Glutamatergic neuron (in vitro differentiated cells): ENCODE data around the gene COQ4. TPM values are rescaled to one million over a fixed set of nuclear protein-coding genes. Genes with fewer than 3 reads are reported as not detected.

Experiments used
- DNase-seq: peaks from one replicate; pipeline ENCODE4 v3.0.0; 2022
- H3K27ac Mint-ChIP-seq: one replicate; pipeline ENCODE4 v1.8.0; 2020; ENCODE audit warnings: mild to moderate bottlenecking, mixed read lengths, inconsistent platforms; ENCODE audit not compliant: unreplicated experiment
- H3K27me3 Mint-ChIP-seq: one replicate; pipeline ENCODE4 v1.8.0; 2020; ENCODE audit warnings: mild to moderate bottlenecking, moderate library complexity, mixed read lengths, inconsistent platforms; ENCODE audit not compliant: unreplicated experiment
- H3K36me3 Mint-ChIP-seq: one replicate; pipeline ENCODE4 v1.8.0; 2020; ENCODE audit warnings: mild to moderate bottlenecking, mixed read lengths, inconsistent platforms; ENCODE audit not compliant: unreplicated experiment
- H3K4me1 Mint-ChIP-seq: one replicate; pipeline ENCODE4 v1.8.0; 2020; ENCODE audit warnings: mild to moderate bottlenecking, low read depth, mixed read lengths, inconsistent platforms; ENCODE audit not compliant: unreplicated experiment
- H3K4me3 Mint-ChIP-seq: one replicate; pipeline ENCODE4 v1.8.0; 2020; ENCODE audit warnings: mild to moderate bottlenecking, mixed read lengths, inconsistent platforms; ENCODE audit not compliant: unreplicated experiment
- H3K9me3 Mint-ChIP-seq: one replicate; pipeline ENCODE4 v1.8.0; 2020; ENCODE audit warnings: mild to moderate bottlenecking, moderate library complexity, mixed read lengths, inconsistent platforms; ENCODE audit not compliant: unreplicated experiment
- total RNA-seq: library from RNA; stranded (reverse); fragmentation: NEBNext Ultra II Directional; extraction: Animal tissue kit (Norgen Biotek cat#: 25700); gene quantifications from one replicate; pipeline ENCODE4 v1.2.1, GENCODE V29; 2021; ENCODE audit not compliant: unreplicated experiment
- TF ChIP-seq, protein P1 (sequence below): fragments of 200-600 bp; sonication (generic); IDR thresholded peaks from one replicate; pipeline ENCODE4 v1.5.0; 2021; ENCODE audit not compliant: partially characterized antibody, unreplicated experiment

The COQ4 gene
- total RNA-seq, 1 donor from 2014 or later, result 35.8 TPM

GRCh38 chr9:128323791-128324190 lies 1.2 kb downstream of the COQ4 start:
- H3K4me1 Mint-ChIP-seq, result no peaks in the 10 kb centered on the region
- no peaks in the 10 kb centered on the region for H3K36me3 Mint-ChIP-seq
- H3K9me3 Mint-ChIP-seq, result peaks cover 10% of the 10 kb centered on the region
- no peak overlapping the region for H3K27ac Mint-ChIP-seq
- H3K4me3 Mint-ChIP-seq, result peak overlapping the region; percentile 52
- no peak for DNase-seq
- H3K27me3 Mint-ChIP-seq, result peaks cover 3% of the 10 kb centered on the region
- TF ChIP-seq, protein P1, sequence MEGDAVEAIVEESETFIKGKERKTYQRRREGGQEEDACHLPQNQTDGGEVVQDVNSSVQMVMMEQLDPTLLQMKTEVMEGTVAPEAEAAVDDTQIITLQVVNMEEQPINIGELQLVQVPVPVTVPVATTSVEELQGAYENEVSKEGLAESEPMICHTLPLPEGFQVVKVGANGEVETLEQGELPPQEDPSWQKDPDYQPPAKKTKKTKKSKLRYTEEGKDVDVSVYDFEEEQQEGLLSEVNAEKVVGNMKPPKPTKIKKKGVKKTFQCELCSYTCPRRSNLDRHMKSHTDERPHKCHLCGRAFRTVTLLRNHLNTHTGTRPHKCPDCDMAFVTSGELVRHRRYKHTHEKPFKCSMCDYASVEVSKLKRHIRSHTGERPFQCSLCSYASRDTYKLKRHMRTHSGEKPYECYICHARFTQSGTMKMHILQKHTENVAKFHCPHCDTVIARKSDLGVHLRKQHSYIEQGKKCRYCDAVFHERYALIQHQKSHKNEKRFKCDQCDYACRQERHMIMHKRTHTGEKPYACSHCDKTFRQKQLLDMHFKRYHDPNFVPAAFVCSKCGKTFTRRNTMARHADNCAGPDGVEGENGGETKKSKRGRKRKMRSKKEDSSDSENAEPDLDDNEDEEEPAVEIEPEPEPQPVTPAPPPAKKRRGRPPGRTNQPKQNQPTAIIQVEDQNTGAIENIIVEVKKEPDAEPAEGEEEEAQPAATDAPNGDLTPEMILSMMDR, result no peak

GRCh38 chr9:128324401-128324800 lies 1.8 kb downstream of the COQ4 start:
- H3K27me3 Mint-ChIP-seq, result peaks cover 3% of the 10 kb centered on the region
- H3K4me1 Mint-ChIP-seq, result no peaks in the 10 kb centered on the region
- H3K27ac Mint-ChIP-seq, result no peak overlapping the region
- H3K9me3 Mint-ChIP-seq, result peaks cover 10% of the 10 kb centered on the region
- peak overlapping the region; percentile 25 for H3K4me3 Mint-ChIP-seq
- no peak for DNase-seq
- H3K36me3 Mint-ChIP-seq, result no peaks in the 10 kb centered on the region
- TF ChIP-seq, protein P1, result no peak

DNA sequence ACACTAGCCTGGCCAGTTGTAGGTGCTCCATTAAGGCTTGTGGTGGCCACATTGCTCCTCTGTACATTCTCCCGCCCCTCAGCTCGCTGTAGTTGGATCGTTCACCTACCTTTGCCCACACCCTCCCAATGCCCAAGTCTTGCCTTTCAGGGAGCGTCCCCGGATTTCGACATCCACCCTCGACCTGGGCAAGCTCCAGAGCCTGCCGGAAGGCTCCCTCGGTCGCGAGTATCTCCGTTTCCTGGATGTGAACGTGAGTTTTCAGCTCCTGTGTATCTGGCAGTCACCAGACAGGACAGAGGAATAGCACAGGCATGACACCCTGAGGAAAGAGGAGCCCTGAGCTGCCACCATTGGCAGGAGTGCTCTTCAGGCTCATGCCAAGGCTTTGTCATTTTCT lies 3.0 kb downstream of the COQ4 start:
- peaks cover 10% of the 10 kb centered on the region for H3K9me3 Mint-ChIP-seq
- TF ChIP-seq, protein P1, result no peak
- no peak for DNase-seq
- no peaks in the 10 kb centered on the region for H3K4me1 Mint-ChIP-seq
- no peaks in the 10 kb centered on the region for H3K36me3 Mint-ChIP-seq
- H3K27ac Mint-ChIP-seq, result no peak overlapping the region
- peaks cover 3% of the 10 kb centered on the region for H3K27me3 Mint-ChIP-seq
- H3K4me3 Mint-ChIP-seq, result no peak overlapping the region

- Mint-ChIP-seq H3K4me3 (no peak overlapping the region), H3K9me3 (peaks cover 2% of the 10 kb centered on the region), H3K36me3 (no peaks in the 10 kb centered on the region), H3K27ac (no peak overlapping the region), H3K4me1 (no peaks in the 10 kb centered on the region), H3K27me3 (peaks cover 2% of the 10 kb centered on the region)
- DNase-seq, result no peak
- TF ChIP-seq, protein P1, result no peak
Measured at GRCh38 chr9:128333451-128333869, 10.8 kb downstream of the COQ4 start.

DNA sequence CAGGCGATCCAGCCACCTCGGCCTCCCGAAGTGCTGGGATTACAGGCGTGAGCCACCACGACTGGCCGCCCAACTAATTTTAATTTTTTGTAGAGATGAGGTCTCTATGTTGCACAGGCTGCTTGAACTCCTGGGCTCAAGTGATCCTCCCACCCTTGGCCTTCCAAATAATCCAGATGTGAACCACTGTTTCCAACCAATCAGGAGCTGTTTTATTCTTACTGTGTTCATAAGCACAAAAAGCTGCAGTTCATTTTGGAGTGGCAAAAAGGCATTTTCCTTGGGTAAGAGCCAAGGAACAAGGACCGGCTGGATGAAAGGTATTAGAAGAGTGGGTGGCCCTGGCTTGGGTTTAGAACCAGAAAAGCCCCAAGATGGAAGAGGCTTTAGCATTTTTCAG lies 12.5 kb downstream of the COQ4 start:
- Mint-ChIP-seq H3K27me3 (peaks cover 2% of the 10 kb centered on the region), H3K36me3 (no peaks in the 10 kb centered on the region), H3K4me1 (no peaks in the 10 kb centered on the region), H3K9me3 (peaks cover 9% of the 10 kb centered on the region), H3K4me3 (no peak overlapping the region), H3K27ac (no peak overlapping the region)
- TF ChIP-seq, protein P1, result no peak
- DNase-seq, result no peak
